HG03103 (cell line): ENCODE results near the gene PADI4.
"Not testable (repeated sequence)": the region's sequence is repeated elsewhere in the genome, so short reads cannot be mapped to it uniquely, and the experiment has no call there.

Experiments
- ATAC-seq: cut with Tn5 transposase; IDR thresholded peaks from one replicate; pipeline ENCODE4 v1.9.1; 2021; ENCODE audit warnings: low read depth; ENCODE audit not compliant: unreplicated experiment

The PADI4 gene

DNA sequence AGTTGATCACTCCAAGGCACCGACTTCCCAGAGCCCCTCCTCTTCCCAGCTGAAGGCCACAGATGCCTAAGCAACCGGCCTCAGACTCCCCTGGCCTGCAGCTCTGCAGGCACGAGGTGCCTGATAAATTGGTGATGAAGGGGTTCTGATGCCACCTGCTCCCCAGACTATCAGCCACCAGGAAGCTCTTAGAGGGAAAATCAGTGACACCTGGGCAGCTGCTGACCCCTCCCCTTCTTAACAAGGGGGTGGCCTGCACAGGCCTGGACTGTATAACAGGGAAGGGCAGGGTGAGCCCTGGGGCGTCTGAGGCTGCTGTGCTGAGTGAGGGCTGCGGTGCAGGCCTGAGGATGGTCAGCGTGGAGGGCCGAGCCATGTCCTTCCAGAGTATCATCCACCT is 63.9 kb downstream of the PADI4 start, which contains the start of gene PADI6:
Gene PADI6 (plus strand): TSS at position 301 of the 400 bp plus-strand sequence. CDS start 50 bp downstream, at position 351.
- no peak for ATAC-seq

DNA sequence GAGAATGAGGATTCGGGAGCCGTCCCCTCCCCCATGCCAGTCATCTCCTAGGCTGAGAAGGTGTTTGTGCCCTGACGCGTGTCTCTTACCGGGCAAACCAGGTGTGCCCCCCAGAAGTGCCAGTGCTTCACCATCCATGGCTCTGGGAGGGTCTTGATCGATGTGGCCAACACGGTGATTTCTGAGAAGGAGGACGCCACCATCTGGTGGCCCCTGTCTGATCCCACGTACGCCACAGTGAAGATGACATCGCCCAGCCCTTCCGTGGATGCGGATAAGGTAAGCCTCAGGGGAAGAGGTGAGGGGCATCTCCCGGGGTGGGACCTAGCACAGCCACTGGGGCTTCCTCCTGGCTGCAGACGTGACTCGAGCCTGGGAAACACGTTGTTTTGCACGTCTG is 65.0 kb downstream of the PADI4 start:
- ATAC-seq = no peak

DNA sequence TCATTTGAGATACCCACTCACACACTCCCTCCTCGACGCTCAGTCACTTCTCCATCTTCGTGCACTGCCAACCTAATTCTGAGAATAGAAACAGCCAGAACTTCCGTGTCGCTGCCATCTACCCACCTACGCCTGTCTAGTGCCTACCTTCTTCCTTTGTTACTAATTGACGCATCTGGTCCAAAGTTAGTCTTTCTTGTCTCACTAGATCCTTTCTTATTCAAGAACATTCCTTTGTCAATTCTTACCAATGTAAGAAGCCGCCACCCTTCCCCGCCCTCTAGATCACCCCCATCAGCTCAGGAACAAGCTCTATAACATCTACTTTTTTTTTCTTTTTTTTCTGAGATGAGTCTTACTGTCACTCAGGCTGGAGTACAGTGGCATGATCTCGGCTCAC is 67.7 kb downstream of the PADI4 start:
- no peak for ATAC-seq

DNA sequence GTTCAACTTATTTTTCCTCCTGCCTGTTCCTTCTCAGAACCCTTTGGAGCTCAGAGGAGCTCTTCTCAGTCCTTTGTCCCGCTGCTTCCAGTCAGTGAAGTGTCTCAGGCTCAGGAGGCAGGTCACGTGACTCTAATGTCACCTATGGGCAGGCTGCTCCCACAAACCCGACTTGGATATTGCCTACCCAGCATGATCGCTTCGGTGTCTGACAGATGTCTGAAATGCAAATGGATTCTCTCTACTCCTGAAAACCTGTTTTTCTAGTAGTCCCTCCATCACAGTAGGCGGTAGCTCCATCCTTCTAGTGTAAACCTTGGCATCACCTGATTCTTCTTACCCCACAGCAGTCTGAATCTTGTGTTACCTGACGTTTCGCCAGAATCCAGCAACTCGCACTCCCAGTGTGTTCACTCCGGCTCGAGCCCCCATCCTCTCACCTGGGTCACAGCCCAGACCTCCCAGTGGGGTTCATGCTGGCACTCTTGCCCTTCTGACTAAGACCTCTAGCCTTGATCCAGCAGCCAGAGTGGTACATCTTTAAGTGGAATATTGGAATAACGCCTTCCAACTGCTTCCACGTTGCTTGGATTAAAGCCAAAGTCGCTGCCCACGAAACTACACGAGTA is 69.4 kb downstream of the PADI4 start:
- no peak for ATAC-seq

DNA sequence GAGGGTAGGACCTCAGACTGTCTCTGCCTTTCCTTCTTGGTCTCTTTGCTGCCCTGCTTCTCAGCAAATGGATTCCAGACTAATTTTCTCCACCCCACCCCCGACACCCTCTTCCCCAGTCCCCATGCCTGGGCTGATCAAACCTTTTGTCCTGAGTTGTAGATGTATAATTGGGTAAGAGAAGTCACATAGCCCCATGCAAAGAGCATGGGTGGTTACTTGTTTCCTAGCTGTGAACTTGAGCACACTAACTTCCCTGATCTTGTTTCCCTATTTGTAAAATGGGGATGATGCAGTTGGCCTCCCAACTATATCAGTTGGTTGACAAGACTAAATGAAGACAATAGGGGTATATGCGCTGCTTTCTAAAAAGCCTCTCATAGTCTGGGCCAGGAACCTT is 73.2 kb downstream of the PADI4 start:
- no peak for ATAC-seq

DNA sequence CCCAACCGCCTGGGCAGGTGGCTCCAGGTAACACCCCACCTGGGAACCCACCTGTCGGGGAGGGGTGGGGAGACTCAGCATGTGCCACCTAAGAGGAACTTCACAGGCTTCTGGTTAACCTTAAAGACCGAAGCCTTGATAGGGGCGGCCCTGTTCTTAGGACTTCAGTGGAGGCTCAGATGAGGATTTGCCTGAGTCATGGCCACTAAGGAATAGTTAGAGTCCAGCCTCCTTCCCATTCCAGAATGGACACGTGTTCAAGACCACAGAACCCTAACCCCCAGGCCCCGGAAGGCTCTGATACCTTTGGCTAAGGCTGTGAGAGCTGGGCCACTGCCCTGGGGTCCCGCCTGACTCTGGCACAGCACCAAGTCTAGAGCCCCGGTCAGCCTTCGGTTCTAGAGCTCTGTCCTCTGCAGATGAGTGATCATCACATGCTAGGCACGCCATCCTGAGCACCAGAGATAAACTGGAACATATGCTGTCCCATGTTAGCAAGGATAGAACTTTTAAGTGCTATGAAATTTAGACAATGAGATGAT is 84.3 kb downstream of the PADI4 start:
- no peak for ATAC-seq

DNA sequence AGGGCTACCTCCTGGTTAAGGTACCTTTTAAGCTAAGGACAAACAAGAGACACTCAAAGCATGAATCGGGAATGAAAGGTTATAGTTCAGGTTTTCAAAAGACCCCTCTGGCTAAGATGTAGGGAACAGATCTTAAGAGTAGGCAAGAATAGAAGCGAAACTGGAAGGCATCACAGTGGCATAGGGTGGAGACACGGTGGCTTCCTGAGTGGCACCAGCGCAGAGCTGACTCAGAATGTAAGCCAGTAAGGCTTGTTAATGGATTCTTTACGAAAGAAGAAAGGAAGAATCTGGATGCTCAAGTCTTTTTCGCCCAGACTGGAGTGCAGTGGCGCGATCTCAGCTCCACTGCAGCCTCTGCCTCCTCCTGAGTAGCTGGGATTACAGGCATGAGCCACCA is 85.2 kb downstream of the PADI4 start:
- ATAC-seq = no peak

DNA sequence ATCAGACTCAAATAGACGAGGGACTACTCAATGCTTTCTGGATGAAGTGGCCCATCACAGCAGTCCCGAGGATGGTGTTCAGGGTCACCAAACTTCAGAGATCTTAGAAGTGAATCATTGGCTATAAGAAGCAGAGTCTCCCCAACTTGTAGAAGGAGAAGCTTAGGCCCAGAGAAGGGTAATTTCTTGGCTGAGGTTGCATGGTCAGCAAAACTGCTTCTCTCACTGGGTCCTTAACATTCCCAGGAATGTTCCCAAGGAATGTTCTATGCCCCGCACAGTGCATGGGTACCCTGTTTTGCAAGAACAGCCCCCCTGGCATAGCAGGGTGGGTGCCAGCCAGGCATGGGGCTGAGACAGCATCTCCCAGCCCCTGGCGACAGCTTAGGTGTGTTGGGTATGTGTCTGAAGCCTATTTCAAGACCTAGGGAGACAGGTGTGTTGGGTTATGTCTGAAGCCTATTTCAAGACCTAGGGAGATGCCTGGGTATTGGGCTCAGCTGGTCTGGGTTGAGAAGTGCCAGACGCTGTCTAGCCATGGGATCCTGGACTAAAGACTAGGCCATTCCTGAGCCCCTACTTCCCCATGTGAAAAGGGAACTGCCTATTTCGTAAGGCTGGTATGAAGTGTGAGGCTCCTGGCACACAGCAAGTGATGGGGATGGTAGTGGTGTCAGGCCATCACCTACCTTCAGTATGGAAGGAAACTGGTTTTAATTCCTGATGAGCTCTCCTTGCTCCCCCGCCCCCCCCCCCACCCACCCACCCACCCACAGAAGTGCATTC is 90.1 kb downstream of the PADI4 start:
- ATAC-seq = no peak

DNA sequence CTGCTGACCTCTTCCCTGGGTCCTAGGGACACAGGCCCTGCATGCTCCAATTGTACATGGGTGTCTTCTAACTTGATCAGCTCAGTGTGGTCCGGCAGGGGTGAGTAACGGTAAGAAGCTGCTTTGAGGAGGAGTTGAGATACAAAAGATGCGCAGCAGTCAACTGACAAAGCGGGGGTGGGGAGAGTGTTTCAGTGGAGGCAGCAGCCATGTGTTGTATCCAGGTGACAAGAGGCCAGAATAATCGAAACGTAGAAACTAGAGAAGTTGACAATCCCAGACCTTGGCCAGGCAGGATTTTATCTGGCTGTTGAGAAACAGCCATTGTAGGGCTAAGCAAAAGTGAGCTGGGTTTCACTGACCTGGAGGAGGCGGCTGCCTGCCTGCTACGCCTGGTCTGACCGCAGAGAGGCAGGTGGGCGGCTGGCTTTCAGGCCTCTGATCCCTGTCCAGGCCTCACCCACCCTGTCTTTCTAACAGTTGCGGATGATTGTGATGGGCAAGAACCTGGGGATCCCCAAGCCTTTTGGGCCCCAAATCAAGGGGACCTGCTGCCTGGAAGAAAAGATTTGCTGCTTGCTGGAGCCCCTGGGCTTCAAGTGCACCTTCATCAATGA is 92.8 kb downstream of the PADI4 start:
- ATAC-seq = no peak

DNA sequence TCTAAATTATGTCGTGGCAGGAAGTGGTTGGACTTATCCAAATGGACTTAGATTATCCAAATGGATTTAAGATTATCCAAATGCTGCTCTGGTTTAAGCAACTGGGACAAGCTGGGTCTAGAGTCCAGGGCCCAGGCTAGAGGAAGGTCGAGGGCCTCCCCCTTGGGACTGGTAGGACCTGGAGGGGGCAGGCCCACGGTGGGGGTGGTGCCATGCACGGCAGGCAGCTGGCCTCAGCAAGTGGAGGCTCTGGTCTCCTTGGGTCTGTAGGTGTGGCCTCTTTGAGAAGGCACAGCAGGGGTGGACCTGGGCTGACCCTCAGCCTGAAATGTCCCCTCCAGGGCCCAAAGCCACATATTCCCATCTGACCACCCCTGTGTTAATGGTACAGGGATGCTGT is 93.8 kb downstream of the PADI4 start:
- no peak for ATAC-seq

DNA sequence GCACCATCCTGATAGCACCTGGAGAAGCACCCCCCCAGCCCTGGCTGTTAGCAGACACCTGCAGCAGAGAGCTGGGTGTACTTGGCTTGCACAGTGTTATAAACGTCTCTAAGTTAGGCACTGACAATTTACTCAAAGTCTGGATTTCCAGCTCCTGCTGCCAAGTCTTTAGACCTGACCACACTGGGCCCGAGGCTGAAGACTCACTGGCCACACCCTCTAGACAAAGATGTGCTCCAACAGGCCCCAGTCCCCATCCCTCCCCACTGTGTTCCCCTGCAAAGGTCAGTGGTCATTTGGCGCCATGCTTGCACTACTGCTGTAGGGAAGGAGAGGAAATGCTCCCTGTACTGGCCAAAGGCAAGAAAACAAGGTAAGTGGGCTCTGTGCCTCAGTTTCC is 95.1 kb downstream of the PADI4 start:
- no peak for ATAC-seq

DNA sequence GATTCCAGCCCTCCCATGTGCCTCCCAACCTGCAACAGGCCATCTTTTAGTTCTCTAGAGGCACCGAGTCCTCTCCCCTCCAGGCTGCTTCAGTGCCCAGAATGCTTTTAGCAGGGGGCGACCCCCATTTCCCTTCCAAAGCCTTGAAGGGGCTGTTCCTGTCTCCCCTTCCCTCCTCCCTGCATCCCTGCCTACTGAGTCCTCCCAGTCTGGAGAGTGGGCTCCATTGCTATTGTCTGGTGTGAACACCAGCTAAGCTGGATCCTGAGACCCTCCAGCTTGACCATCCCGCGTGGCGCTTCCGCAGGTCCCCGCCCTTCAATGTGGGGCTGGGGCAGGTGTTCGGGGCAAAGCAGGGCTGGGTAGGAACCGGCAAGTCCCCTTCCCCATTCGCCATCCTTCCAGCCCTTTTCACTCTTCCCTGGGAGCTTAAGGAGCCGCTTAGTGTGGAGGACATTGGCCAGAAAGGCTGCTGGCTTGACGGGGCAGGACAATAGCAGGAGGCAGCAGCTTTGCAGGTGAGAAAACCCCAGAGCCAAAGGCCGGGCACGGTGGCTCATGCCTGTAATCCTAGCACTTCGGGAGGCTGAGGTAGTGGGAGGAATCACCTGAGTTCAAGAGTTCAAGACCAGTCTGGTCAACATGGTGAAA is 96.2 kb downstream of the PADI4 start:
- ATAC-seq = no peak

DNA sequence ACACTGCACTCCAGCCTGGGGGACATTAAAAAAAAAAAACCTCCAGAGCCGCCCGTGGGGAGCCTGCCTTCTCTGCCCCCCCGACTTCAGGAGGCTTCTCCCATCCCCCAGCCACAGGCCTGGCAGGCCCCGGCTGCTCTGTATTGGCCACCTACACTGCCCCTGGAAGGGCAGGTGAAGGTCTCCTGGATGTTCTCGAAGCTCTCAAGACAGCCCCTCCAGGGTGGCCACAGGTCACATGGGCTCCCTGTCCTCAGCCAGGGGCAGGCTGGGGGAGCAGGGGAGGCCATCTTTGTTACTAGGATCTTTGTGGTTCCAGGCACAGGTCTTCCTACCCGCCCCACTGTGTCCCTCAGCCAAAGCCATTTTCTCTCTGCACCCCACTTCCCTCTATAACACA is 96.8 kb downstream of the PADI4 start:
- ATAC-seq = no peak

DNA sequence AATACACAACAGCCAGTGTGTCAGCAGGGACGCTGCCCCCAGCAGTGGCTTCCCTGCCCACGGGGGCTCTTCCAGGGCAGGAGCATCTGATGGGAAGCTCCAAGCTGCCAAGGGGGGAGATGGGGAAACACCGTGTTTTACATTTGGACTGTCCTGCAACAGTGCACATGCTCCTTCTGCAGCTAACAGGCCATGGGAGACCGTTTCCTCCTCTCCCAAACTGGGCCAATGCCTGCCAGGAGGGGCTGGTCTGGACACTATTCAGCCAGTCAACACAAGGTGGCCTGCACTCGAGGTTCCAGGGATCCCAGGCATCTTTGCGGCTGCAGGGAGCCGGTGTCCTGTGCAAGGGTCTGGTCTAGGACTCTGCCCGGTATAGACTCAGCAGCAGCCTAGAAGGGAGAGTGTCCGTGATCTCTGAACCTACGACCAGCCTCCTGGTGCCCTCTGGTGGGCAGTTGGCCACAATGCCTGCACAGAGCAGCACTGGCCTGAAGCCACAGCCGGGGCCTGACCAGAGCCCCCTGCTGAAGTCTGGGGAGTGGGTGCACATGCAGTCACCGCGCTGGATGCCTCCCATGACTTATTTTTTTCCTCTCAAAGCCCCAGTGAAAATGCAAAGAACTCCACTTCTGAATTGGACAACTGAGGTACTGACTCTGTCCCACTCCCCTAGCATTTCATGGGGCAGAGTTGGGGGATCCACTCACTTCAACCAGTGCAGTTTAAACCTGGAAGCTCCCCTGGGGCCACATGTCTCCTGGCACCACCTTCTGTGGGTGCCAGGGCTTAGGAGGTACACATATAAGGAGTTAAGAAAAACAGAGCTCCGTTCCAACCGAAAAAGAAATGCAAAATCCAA is 98.1 kb downstream of the PADI4 start:
- ATAC-seq = no peak

DNA sequence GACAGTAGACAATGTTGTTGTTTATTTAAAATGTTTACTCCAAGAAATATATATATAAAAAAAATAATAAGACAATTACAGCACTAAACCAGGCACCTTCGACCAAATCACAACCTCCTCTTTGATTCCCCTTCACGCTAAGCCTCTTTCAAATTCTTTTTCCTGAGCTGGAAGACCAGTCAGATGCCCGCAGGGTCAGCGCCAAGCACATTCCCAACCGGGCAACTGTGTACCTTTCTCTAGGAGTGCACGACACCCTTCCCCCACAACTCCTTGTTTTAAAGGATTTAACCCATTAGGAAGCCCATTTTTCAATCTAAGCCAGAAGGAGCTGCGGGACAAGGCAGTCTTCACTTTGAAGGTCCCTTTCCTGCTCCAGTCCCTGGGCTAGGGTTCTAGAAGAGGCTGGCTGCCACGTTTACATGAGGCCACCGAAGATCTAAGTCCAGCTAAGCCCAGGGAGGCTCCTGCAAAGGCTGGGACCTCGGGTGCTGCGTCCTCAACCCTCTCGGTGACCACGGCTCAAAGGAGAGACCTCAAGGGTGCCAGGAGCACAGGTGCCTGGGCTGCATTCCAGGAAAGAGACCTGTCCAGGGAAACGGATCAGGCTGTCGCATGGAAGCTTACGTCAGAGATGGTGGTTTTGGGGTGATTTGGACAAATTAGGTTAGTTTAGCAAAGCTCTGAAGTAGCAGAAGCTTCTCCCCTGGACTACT is 98.9 kb downstream of the PADI4 start:
- ATAC-seq = not testable (repeated sequence)

DNA sequence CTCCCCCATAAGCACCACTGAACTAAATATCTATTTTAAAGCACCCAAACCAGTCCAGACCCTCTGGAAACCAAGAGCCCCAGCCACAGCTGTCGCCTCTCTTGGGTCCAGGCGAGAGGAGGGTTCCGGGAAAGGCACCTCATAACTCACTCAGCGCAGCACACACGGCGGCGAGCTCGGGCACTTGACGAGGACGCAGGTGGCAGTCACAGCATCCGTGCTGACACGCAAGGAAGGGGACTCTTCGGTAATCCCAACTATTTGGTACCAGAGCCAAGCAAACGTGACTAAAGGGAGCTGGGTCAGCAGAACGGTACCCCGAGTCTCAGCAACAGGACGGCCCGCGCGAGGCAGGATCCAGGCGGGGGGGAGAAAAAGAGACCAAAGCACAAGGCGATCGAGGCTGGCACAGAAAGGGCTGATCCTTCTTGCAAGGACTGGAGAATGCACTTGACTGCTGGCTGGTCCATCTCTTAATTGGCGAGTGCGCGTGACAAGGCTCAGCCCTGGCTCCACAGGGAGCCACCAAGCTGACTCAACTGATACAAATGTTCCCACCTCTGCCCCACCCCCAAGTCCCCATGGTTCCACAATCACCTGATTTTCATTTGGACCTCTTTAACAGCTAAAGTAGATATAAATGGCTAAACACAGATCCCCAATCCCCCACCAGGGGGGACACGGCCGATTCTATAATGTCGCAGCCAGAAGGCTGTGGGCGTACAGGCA is 100.0 kb downstream of the PADI4 start:
- not testable (repeated sequence) for ATAC-seq

DNA sequence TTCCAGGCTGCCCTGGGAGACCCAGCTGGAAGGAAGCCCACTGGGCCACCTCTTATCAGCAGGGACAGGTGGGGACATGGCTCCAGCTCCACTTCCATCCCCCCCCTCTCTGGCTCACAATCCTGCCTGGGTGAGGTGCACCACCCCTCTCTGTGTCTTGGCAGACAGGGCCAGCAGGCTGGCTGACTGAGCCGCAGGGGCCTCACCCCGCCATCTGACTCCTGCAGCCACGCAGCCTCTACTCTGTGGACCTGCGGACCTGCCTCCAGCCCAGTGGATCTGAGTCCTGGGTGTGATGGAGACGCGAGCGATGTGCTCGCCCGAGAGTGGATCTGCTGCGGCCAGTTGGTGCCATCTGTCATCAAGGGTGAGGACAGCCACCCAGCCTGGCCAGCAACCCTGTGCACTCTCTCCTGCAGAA is 101.4 kb downstream of the PADI4 start:
- ATAC-seq = no peak

DNA sequence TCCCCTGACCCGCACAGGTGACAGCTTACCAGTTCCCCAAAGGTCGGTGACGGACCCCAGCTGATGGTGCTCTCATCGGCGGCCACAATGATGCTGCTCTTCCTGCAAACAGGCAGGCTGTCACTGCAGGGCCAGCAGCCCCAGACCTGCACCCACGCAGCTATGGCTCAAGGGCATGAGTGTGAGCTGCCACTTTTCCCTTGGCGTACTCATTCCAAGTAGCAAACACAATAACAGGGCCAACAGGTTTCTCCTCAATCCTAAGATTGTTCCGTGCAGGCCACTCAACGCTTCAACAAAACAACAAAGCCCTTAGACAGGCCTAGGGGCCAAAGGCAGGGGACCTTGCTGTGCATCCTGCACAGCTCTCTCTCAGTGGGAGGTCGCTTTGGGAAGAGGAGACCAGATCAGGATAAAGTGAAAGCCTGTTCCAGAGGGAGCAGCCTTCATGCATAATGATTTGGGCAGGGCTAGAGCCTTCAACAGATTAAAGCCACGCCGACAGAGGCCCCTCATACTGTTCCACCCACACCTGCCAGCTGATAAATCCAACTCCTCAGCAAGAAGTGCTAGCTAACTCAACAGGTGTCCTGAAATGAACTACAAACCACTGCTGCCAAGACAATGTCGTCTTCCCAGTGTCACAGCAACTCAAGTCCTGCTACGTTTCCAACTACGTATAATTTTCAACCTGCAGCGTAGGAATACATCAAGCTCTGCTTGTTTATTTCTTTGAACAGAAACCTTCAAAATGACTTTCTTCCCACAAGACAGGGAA is 104.3 kb downstream of the PADI4 start:
- ATAC-seq = no peak
